Stimulated activated CD8-positive, alpha-beta memory T cell treated with anti-CD3 and anti-CD28 coated beads, Interleukin-7, amount 100 ng/mL, for 1 hour (primary cell): ENCODE results near the gene KHNYN.
"Not testable (repeated sequence)": the region's sequence is repeated elsewhere in the genome, so short reads cannot be mapped to it uniquely, and the experiment has no call there.

Experiments
- DNase-seq, 2 donors: peaks; one replicate each; pipeline ENCODE4 v3.0.0-alpha.2; 2020; ENCODE audit warnings: low read depth in 2 of 2

KHNYN gene

GRCh38 chr14:24429395-24430142, at the start of gene KHNYN, which contains the start of gene CBLN3:
KHNYN (plus strand) TSS chr14:24429954; CDS start chr14:24430731, 777 bp downstream.
CBLN3 (minus strand) TSS chr14:24429668; CDS start chr14:24429054, 614 bp downstream.
- peak; percentile 60 to 65 for DNase-seq

DNA sequence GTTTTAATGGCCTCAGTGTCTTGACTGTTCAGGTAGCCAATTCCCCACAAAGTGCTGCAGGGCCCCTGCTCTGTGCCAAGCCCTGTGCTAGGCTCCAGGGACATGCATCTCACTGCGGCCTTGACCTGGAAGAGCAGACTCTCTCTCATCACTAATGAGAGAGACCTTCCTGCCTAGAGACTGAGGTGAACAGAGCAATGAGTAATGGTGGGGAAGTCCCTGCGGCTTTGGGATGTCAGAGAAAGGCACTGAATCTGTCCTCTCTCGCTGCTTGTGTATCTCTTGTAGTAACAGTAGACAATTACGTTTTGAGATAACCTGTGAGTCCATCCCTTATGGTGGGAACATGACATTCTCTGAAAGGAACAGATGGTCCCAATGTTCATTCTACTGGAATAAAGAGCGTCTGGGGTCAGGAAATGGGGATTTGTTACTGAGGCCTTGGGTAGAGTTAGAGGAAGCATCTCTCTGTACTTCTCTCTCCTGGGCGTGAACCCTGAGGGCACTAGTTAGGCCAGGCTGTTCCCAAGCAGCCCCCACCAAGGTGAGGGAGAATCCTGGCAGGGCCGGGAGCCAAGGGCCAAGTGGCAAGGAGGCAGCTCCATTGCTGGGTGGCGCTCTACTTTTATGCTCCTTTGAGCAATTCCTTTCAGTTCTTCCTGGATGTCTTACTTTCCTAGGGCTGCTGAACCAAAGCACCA, 48.2 kb upstream of the KHNYN start:
- no peak for DNase-seq

DNA sequence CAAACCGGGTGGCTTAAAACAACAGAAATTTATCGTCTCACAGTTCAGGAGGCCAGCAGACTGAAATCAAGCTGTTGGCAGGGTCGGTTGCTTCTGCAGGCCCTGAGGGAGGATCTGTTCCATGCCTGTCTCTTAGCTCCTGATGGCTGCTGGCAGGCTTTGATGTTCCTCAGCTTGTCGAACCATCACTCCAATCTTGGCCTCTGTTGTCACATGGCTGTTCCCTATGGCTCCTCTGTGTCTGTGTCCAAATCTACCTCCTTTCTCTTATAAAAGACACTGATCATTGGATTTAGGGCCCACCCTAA, 47.7 kb upstream of the KHNYN start:
- DNase-seq = no peak

DNA sequence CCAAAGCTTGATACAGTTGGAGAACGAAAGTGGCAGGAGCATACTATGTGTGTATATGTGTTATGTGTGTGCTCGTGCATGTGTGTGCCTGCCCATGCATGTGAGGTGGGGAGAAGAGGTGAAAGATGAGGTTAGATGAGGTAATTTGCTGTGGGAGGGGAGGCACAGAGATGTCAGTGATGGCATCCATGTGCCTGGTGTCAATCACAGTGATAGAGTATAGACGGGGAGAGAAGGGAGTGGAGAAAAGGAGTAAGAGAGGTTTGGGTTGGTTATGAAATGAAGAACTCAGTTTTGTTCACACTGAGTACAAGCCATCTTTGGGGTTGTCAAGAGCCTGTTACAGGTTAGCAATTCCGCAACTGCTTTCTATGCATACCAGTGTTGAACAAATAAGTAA, 45.6 kb upstream of the KHNYN start:
- DNase-seq = no peak

GRCh38 chr14:24385524-24385923, 44.2 kb upstream of the KHNYN start:
- no peak for DNase-seq

GRCh38 chr14:24387009-24387345, 42.8 kb upstream of the KHNYN start:
- no peak for DNase-seq

DNA sequence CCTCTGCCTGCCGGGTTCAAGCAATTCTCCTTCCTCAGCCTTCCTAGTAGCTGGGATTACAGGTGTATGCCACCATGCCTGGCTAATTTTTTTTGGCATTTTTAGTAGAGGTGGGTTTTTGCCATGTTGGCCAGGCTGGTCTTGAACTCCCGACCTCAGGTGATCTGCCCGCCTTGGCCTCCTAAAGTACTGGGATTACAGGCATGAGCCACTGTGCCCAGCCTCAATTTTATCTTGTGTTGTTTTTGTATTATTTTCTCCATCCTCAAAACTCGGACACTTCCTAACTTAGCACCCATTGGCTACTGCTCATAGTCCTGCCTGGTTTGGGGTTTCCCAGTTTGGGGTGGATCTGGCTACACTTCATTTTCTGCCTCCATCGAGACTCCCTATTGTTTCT, 42.2 kb upstream of the KHNYN start:
- not testable (repeated sequence) for DNase-seq

DNA sequence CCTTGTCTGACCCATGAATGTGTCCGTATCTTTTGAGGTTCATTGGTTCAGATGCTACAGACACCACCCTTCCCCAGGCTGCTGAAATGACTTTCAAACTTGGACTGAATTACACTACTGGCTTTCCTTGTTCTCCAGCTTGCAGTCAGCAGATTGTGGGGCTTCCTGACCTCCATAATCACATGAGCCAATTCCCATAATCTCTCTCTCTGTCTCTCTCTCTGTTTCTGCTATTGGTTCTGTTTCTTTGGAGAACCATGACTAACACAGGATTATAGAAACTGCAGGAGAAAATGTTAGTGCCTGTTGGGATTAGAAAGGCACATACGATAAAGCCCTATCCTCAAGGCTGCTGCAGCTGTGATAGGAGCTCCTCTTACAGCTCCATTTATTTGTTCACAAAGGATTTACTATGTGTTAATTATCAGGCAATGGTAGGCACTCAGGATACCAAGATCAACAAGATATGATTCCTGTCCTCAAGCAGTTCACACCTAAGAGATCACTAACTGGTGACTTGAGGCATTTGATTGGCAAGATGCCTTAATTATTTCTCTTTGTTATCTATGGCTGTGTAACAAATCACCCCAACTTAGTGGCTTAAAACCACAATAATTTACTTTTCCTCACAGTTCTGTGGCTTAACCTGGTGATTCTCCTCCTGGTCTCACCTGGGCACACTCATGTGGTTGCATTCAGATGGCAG, 41.1 kb upstream of the KHNYN start:
- no peak for DNase-seq

DNA sequence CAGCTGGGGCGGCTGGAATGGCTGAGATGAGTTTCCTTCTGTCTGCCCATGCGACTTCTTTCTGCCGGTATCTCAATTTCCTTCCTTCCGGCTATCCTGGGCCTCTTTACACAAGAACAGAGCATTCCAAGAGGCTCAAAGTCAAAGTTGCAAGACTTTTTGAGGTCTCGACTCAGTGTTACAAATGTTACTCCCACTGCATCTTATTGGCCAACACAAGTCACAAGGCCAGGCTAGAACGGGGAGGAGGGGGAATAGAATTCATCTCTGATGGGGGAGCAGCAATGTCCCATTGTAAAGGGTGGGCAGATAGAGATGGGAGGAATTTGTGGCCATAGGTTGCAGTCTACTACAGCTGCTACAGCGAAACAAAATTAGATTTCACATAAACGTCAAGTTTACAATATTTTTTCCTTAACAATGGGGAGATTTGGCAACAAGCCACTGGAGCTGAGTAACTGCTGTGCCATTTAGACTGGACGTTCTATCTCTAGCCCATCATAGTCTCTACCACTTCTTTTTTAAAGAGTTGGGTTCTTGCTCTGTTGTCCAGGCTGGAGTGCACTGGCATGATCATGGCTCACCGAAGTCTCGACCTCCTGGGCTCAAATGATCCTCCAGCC, 40.4 kb upstream of the KHNYN start:
- no peak for DNase-seq

DNA sequence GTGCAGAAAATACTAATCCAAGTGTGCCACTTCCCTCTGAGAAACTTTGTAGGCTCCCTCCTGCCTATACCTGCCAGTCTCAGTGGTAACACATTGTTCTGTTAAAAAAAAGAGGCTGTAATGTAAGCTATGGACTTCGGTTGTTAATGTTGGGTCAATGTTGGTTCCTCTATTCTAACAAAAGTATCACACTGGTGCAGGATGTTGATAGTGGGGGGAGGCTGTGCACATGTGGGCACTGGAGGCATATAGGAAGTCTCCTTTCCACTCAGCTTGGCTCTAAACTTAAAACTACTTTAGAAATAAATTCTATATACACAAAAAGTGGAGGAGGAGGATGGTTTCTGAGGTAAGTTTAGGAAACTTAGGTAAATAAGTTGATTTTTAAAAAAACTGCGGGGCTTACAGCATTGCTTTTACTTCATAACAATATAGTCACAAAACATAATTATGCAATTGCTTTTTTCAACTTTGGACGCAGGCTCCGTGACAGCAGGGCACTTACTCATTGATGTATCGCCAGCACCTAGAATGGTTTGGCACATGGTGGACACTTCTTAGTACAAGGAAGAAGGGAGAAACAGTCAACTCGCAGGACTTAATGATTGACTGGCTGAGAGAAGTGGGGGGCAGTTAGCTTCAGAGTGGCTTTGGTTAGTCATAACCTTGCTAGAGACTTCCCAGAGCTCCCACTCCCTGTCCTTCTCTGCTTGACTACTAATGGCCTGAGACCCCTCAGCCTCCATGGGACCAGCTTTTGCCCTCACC, 38.9 kb upstream of the KHNYN start:
- no peak for DNase-seq

GRCh38 chr14:24392325-24393091, 37.2 kb upstream of the KHNYN start:
- no peak for DNase-seq

GRCh38 chr14:24394275-24394674, 35.5 kb upstream of the KHNYN start:
- DNase-seq = no peak

- DNase-seq = no peak
Observed at GRCh38 chr14:24395609-24396582, 33.9 kb upstream of the KHNYN start.

DNA sequence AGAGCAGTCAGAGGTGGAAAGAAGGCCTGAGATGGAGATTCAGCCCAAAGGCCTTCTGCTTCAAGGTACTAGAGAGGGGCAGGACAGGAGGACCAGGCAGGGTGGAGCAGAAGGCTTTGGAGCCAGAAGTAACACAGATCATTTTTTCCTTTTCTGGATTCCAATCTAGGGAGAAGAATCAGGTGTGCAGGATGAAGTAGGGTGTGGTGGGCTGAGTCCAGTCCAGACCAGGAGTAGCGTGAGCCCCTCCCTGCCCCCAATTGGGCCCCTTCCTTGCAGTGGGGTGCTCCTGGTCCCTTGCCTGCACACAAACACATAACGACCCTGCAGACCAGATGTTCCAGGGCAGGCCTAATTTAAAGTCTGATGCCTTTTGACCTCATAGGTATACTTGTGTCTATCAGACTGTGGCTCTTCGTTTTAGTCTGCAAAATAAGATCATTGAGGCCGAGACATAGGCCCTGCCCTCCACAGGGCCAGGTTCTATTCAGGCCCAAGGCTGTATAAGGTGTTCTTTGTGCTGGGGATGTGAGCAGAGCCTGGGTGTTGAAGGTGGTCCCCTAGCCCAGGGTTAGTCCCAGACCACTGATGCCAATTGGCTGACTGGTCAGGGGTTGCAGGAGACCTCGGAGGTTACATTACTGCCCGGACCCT, 32.0 kb upstream of the KHNYN start:
- no peak for DNase-seq

GRCh38 chr14:24398293-24398652, 31.5 kb upstream of the KHNYN start:
- no peak for DNase-seq

- DNase-seq = no peak
Observed at GRCh38 chr14:24398653-24399446, 30.9 kb upstream of the KHNYN start, which contains the start of gene NYNRIN. NYNRIN (plus strand) TSS chr14:24399003; CDS start chr14:24399247, 244 bp downstream.

GRCh38 chr14:24399447-24399822, 30.3 kb upstream of the KHNYN start:
- DNase-seq = no peak

- no peak for DNase-seq
Observed at GRCh38 chr14:24399999-24400718, 29.6 kb upstream of the KHNYN start.
